HG02970 (cell line): ENCODE measurements around the gene PLA2G2C.
"Not testable (repeated sequence)": the region's sequence is repeated elsewhere in the genome, so short reads cannot be mapped to it uniquely, and the experiment has no call there.

Experiments used
- ATAC-seq: cut with Tn5 transposase; IDR thresholded peaks from one replicate; pipeline ENCODE4 v1.9.1; 2021; ENCODE audit warnings: mild to moderate bottlenecking, moderate library complexity, moderate number of reproducible peaks; ENCODE audit not compliant: unreplicated experiment, low FRiP score

PLA2G2C gene

DNA sequence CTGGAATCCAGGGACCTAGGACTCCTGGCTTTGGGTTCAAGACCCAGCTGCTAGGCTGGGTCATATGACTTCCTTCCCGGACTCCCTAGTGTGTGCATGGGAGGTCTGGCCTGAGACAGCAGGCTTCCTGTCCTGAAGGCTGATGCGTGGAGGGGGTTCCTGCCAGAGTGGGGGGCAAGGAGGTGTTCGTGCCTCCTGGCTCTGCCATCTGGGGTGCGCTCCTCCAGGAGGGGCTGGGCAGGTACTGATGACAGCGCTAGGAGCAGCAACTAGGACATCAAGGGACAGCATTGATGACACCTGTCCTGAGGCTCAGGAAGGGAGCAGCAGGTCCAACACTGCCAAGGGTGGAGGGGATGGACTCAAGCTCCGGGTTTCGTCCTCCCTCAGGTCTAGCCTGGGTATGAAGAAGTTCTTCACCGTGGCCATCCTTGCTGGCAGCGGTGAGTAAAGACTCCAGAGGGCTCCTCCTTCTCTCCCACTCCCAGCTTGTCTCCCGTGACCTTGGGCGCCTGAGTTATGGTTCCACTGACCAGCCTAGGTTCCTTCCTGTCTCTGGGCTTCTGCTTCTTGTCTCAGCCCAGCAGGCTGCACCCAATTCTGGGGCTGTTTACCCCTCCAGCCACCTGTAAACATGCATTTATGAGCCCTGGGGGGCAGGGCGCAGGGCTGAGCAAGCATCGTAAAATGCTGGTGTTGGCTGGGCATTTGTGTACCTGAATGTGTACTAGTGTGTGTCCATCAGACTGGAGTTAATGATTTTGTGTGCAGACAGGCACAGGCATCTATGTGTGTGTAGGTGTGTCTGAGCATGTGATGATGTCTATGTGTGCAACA lies 46.3 kb downstream of the PLA2G2C start:
- ATAC-seq: no peak

DNA sequence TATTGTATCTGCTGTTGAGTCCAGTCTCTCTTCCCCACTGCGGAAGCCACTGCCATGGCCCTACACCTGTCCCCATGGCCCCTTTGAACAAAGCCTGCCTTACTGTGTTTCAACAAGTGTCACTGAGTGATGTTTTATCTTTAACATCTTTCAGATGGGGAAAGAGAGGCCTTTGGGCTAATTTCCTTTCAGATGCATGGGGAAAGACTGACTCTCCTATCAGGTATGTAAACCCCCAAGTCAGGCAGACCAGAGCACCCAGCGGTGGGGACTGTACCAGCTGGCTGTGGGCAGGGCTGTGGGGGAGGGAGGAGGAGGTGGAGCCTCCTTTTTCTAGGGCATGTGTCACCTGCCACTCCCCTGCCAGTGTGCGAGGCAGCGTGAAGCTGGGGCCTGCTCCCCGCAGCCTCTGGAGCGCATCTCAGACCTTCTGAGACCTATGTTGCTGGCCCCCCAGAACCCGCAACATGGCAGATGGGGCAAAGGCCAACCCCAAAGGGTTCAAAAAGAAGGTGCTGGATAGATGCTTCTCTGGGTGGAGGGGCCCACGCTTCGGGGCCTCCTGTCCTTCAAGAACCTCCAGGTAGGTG lies 47.3 kb downstream of the PLA2G2C start, which contains the start of gene PLA2G2F:
Gene PLA2G2F (plus strand): TSS at position 363 of the 590 bp plus-strand sequence. CDS start 105 bp downstream, at position 468.
- no peak for ATAC-seq

DNA sequence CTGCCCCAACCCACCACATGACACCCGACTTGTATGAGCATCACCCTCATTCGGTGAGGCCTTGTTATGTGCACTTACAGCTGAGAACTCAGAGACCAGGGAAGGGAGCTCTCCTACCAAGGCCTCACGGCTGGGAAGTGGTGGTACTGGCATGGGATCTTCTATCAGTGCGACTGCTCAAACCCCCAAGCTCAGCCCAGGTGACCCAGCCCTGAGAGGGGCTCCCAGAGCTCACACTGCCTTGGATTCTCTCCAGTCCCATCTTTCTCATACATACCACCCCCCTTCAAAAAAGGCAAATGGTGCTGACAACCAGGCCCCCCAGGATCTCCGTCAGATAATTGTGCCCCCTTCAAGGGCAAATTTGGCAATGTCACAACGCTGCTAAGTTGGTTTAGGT lies 48.0 kb downstream of the PLA2G2C start:
- no peak for ATAC-seq

DNA sequence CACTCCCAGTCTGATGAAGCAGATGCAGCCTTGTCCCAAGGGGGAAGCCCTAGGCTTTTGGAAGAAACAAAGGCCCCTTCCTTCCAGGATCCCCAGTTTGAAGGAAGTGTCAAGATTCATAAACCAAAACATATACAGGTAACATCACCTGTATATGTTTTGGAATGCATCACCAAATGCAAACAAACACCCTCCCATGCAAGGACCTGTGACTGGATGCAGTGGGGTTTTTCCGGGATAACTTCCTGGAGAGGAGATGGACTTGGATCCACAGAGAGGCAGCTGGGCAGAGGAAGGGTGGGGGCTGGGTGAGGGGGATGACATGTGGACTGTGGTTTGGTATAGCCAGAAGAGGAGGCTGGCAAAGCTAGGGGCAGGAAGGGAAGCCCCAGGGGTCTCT lies 48.7 kb downstream of the PLA2G2C start:
- no peak for ATAC-seq

DNA sequence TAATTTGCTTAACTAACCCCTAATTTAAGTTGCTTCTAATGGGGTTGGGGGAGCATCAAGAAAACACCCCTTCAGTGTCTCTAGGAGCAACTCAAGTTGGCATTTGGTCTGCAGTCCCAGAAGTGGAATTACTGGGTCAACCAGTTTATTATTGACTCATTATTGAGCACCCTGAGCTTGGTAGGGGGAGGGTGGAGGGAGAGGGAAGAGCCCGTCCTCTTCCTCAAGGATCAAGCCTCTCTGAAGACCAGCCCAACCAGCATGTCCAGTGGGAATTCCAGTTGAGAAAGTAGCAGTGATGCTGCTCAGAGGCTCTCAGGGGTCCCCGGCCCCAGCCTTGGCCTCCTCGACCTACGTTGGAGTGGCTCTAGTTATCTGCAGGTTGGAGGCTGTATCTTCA lies 49.3 kb downstream of the PLA2G2C start:
- no peak for ATAC-seq

GRCh38 chr1:20136249-20136648 lies 50.1 kb downstream of the PLA2G2C start:
- ATAC-seq: no peak

DNA sequence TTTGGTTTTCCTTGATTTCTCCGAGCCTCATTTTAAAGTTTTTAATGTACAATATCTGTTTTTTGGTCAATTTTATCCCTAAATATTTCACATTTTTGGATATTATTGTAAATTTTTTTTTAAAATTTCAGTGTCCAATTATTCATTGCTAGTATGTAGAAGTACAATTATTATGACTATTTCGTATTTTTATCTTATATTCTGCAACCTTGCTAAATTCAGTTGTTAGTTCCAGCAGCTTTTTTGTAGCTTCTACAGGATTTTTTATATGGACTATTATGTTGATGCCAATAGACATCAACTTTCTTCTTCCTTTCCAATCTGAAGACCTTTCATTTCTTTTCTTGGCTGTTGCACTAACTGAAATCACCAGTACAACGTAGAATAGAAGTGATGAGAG lies 51.3 kb downstream of the PLA2G2C start:
- no peak for ATAC-seq

GRCh38 chr1:20130518-20130917 lies 55.8 kb downstream of the PLA2G2C start:
- not testable (repeated sequence) for ATAC-seq

- ATAC-seq: no peak
These were observed 59.4 kb downstream of the PLA2G2C start for GRCh38 chr1:20126806-20127440.

- no peak for ATAC-seq
These were observed 60.1 kb downstream of the PLA2G2C start for GRCh38 chr1:20126041-20126805.

- ATAC-seq: no peak
These were observed 61.2 kb downstream of the PLA2G2C start for GRCh38 chr1:20125100-20125499.

- no peak for ATAC-seq
These were observed 61.8 kb downstream of the PLA2G2C start for GRCh38 chr1:20124456-20125057.

GRCh38 chr1:20123722-20124455 lies 62.4 kb downstream of the PLA2G2C start:
- no peak for ATAC-seq

DNA sequence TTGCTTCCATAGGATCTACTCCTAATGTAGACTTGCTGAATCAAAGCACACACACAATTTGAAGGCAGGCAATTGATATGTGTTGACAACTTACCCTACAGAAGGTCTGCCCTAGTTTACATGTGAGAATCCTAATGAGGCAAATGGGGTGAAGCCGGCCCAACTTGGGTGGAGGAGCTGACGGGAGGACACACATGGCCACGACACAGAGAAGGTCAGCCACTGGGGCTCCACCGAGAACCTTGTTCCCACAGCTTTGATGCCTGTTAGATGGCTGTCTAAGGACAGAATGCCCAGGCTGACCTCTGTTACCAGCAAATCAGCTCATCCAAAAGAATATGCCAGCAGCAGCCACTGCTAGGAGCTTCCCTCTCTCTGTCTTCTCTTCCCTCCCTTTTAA lies 65.5 kb downstream of the PLA2G2C start:
- ATAC-seq: no peak

- no peak for ATAC-seq
These were observed 67.0 kb downstream of the PLA2G2C start, which contains the start of gene PLA2G2D for GRCh38 chr1:20119347-20119746. PLA2G2D (minus strand) TSS chr1:20119536; CDS start chr1:20119498, 38 bp downstream.

- no peak for ATAC-seq
These were observed 69.1 kb downstream of the PLA2G2C start for GRCh38 chr1:20117236-20117635.

DNA sequence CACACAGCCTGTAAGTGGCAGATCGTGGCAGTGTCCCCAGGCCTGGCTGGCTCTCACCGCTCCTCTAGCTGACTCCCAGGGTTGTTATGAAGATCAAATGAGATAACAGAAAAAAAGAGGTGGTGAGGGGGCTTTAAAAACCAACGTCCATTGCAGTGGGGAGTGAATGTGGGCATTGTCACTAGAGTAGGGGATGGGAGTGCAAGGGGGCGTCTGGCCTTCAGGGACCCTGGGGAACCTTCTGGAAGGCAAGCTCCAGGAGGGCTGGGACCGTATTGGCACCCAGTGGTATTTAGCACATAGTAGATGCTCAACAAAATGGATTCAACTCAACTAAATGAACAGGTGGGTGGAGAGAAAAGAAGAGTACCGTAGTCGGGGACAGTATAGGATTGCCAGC lies 70.4 kb downstream of the PLA2G2C start:
- ATAC-seq: no peak

- ATAC-seq: no peak
These were observed 70.8 kb downstream of the PLA2G2C start for GRCh38 chr1:20115479-20115878.

GRCh38 chr1:20114021-20114648 lies 72.2 kb downstream of the PLA2G2C start:
- ATAC-seq: no peak
